GM18870 (cell line): Measurements from ENCODE around the gene STRN.
"Not testable (repeated sequence)": the region's sequence is repeated elsewhere in the genome, so short reads cannot be mapped to it uniquely, and the experiment has no call there.

Experiments
- ATAC-seq: cut with Tn5 transposase; IDR thresholded peaks from one replicate; pipeline ENCODE4 v1.9.1; 2021; ENCODE audit warnings: moderate library complexity; ENCODE audit not compliant: unreplicated experiment

Gene STRN, protein sequence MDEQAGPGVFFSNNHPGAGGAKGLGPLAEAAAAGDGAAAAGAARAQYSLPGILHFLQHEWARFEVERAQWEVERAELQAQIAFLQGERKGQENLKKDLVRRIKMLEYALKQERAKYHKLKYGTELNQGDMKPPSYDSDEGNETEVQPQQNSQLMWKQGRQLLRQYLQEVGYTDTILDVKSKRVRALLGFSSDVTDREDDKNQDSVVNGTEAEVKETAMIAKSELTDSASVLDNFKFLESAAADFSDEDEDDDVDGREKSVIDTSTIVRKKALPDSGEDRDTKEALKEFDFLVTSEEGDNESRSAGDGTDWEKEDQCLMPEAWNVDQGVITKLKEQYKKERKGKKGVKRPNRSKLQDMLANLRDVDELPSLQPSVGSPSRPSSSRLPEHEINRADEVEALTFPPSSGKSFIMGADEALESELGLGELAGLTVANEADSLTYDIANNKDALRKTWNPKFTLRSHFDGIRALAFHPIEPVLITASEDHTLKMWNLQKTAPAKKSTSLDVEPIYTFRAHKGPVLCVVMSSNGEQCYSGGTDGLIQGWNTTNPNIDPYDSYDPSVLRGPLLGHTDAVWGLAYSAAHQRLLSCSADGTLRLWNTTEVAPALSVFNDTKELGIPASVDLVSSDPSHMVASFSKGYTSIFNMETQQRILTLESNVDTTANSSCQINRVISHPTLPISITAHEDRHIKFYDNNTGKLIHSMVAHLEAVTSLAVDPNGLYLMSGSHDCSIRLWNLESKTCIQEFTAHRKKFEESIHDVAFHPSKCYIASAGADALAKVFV

DNA sequence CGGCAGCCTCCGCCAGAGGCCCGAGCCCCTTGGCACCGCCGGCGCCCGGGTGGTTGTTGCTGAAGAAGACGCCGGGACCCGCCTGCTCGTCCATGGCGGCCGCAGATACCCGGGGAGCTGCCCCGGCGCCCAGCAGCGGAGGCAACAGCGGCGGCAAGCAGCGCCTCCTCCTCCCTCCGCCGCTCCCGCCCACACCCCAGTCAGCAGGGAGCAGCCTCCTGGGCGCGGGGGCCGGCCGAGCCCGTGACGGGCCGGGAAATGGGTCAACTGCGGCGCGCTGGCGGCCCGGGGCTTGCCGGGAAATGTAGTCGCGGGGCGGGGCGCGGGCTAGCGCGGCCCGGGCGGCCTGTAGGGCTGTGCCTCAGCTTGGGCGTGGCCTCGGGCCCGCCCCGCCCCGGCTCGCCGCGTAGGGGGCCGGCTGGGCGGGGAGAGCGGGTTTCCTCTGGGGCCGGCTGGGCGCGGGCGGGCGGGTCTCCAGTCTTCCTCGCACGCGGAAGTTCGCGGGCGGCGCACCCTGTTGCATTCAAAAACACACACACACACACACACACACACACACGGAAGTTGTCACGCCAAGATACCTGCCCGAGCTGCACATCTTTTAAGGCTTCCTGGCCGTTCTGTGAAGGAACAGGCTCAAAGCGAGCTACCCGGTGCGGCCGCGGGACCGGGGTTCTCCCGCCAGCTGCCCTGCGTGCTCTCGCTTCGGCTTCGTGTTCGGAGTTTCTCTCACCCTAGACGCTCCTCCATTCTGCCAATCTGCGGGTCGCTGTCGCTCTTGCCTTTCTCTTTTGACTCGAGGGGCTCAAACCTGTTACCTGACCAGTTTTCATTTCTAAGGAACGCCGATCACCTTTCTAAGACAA, at the start of gene STRN:
Gene STRN, minus strand, starts transcription at position 167 of the 866 bp plus-strand sequence. Its CDS starts 73 bp downstream, at position 94.
- ATAC-seq = peak; percentile 82

DNA sequence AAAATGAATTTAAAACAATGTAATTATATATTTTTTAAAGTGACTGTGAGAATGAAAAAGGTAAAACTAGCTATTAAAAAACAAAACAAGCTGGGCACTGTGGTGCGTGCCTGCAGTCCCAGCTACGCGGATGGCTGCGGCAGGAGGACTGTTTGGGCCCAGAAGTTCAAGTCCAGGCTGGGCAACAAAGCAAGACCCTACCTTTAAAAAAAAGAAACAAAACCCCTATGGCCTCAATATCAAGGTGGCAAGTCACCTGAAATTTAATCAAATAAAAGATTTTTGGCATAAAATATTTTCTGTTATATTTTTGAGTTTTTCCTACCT, 46.9 kb upstream of the STRN start:
- ATAC-seq = peak; percentile 18

DNA sequence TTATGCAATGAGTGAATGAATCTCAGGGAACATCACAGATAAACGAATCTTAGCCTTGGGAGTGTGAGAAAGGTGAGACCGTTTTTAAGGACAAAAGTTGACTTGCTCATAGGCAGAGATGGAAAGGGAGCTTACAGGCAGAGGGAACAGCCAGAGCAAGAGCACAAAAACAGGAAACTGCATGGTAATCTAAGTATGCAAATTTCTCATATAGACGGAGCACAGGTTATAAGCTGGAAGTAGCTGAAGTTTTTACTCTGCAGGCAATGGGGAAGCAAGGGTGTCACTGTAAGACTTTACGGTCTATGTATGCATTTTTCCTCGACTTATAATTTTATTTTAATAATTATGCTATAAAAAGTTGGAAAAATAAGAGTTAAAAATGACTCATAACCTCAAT, 44.8 kb upstream of the STRN start:
- no peak for ATAC-seq

GRCh38 chr2:37005118-37005868, 39.0 kb upstream of the STRN start:
- ATAC-seq = peak; percentile 99

DNA sequence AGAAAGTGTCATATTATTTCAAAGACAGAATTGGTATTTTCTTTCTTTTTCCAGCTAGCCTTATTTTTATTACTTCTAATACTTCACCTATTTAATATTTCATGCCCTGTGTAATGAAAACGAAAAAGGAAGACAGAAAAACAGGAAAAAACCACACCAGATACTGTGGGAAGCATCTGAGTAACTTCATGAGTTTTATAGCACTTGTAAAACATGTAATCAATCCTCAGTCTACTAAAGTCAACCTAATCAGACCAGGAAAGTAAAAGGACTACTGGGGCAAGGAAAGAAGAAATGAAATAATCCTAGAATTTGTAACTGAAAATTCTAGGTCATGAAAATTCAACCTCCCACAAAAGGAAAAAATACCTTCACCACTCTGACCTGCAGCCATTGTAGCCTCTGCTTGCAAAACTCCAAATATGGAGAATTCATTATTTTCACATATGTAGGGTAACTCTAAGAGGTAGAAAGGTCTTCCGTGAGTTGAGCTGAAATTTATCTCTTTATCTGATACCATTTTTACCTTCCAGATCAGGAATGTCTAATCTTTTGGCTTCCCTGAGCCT, 34.7 kb upstream of the STRN start:
- ATAC-seq = no peak

DNA sequence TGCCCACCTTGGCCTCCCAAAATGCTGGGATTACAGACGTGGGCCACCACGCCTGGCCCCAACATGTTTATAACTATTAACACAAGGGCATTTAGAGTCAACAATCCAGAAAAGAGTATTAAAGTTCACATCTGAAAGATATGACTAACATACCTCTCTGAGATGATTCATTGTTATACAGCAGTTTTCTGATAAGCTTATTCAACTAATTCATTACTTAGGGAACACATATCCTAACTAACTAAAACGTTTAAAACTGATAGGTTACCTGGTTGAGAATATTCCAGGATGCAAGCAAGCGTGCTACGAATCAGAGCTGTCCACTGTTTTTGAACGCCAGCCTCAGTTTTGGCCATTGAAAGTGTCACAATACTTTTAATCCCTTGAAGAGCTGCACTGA, 34.0 kb upstream of the STRN start:
- no peak for ATAC-seq

- ATAC-seq = not testable (repeated sequence)
Observed at GRCh38 chr2:36999416-36999815, 33.1 kb upstream of the STRN start.

DNA sequence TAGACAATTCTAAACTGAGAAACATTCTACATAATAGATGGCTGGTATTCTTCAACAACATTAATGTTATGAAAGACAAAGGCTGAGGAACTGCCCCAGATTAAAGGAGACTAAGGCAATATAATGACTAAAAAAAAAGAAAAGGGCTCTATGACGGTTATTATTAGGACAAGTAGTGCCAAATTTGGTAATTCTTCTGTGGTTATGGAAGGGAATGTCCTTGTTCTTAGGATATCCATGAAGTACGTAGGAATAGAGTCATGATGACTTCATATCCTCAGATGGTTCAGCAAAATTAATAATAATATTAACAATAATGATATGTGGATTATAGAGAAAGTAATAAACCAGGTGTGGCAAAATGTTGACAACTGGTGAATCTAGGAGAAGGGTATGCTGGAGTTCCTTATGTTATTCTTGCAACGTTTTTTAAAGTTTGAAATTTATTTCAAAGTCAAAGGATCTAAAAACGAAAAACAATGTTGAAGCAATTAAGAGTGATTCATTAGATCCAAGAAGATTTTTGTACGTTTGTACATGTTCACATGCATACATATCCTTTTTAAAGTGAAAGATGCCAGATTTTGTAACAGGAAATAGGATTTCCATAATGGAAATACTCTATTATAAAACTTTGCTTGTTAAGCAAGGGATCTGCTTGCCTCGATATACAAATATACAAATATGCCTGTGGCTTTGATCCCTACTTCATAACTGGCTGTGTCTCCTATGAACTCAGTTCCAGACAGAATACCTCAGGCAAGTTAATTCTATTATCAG, 27.7 kb upstream of the STRN start:
- no peak for ATAC-seq

DNA sequence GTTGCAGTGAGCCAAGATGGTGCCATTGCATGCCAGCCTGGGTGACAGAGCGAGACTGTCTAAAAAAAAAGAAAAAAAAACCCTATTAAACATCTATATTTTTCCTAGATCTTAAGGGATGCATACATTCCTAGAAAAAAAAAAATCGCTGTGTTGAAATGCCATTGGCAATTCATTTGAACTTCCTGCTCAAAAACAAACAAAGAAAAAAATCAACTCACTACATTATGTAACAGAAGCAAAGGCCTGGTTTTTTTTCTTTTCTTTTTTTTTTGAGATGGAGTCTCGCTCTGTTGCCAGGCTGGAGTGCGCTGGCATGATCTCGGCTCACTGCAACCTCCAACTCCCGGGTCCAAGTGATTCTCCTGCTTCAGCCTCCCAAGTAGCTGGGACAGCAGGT, 21.7 kb upstream of the STRN start:
- ATAC-seq = no peak

DNA sequence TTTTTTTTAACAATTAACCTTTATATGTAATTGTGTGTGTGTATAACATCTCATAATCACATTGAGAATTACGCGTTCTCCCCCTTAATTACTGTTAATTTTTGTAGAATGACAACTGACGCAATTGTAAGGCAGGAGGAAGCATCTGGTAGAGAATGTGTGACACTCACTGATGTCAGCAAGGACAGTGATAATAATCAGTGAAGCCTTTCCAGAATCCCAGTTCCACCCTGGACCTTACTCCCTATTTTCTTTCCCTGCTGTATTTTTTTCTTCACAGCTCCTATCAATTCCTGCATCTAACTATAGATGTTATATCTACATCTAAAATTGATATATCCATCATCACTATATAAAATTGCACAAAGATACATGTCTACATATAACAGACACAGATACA, 16.1 kb upstream of the STRN start:
- no peak for ATAC-seq

DNA sequence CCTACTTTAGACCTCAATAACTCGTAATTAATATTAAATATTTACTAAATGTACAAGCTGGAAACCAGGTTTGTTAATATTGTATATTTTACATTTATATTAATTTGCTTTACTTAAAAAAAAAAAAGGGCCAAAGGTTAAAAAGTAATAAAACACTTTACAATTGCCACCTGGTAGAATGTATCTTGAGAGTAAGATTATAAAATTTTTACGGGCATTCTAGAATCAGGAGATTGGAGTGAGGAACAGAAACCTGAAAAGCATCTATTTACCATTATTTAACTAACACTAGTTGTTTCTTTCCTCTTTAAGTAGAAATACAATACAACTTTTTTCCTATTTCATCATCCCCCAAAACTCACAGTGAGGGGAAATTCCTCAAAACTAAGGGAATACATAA, 15.6 kb upstream of the STRN start:
- no peak for ATAC-seq

DNA sequence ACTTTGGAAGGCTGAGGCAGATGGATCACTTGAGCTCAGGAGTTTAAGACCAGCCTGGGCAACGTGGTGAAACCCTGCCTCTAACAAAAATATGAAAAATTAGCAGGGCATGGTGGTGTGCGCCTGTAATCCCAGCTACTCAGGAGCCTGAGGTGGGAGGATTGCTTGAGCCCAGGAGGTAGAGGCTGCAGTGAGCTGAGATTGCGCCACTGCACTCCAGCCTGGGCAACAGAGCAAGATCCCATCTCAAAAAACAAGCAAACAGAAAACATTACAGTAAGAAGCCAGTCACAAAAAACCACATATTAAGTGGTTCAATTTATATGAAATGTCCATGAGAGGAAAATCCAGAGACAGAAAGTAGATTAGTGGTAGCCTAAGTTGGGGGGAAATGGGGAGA, 12.7 kb upstream of the STRN start:
- ATAC-seq = not testable (repeated sequence)

DNA sequence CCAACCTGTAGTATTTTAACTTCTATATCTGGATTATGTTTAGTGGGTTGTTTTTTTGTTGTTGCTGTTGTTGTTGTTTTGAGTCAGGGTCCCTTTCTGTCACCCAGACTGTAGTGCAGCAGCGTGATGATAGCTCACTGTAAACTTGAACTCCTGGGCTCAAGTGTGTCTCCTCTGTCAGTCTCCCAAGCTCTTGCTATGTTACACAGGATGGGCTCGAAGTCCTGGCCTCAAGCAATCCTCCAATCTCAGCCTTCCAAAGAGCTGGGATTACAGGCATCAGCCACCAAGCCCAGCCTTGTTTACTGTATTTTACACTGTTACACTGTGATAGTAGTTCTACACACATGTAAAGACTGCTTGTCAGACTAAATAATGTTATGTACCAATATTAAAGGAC, 9.7 kb upstream of the STRN start:
- ATAC-seq = no peak

- no peak for ATAC-seq
Observed at GRCh38 chr2:36975306-36975705, 9.0 kb upstream of the STRN start.

GRCh38 chr2:36973320-36973719, 7.0 kb upstream of the STRN start:
- no peak for ATAC-seq

DNA sequence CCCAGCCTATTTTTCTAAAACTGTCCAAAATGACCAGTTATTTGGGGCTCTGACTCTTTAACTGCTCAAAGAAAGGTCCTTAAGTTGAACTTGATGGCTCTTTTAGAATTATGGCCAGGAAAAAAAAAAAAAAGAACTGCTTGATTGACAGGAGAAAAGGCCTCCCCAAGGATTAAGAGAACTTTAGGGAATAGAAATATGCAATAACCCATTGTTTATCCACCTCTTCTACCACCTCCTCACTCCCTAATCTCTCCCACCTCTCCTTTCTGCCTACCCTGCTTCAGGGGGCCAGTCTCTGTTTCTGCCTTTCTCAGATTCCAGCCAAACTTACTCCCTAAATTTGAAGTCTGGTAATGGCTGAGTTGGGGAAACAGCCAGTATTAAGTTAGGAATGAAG, 5.7 kb upstream of the STRN start:
- ATAC-seq = no peak

DNA sequence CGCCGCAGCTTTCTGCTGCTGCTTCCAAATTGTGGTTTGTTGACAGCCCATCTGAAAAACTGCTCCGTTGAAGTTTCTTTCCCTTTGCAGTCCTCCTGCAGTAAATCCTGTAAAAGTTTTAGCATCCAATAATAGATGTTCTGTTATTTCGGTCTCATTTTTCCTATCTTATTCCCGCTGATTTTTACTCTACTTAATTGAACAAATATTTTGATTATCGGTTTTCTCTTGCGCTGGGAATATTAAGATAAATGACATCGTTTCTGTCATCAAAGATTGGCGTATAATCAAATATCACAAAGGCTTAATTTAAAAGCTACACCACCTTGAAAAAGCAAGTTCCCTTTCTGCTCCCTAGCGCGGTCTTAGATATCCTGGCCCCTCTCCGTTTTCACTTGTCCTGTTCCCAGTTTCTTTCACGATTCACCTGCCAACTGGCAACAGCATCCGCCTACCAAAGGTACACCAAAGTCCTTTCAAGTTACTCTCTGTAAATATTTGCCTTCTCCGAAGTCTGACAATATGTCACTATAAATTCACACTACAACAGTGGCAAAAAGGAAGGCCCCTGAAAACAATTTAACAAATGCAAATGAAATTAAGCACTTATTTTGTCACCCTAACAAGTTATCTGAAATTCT, 1.0 kb upstream of the STRN start:
- ATAC-seq = no peak

DNA sequence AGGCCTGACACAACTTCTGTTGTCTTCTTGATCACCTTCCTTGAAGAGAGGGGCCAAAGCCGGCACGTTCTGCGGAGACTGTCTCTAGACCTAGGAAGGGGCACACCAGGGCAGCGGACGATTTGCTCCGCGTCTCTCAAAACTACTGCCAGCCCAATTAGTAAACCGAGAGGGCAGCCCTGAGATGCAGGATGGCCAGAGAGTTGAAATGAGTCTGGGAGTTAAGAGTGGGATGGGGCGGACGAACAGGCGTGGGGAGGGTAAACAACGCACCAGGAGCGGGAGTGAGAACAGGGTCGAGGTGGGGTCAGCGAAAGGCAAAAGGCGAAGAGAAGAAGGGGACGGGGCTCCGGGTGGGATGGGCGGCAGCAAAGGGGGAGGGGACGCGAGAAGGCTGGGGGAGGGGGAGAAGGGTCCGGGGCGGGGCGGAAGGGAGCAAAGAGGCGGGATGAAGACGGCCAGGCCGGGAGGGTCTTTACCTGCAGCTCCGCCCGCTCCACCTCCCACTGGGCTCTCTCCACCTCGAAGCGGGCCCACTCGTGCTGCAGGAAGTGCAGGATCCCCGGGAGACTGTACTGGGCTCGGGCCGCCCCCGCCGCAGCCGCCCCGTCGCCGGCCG, 476 bp downstream of the STRN start:
- peak; percentile 39 for ATAC-seq

GRCh38 chr2:36965206-36965605, 1.1 kb downstream of the STRN start:
- ATAC-seq = no peak
